GM19467 (cell line): ENCODE data around the gene MB21D2.
"Not testable (repeated sequence)": the region's sequence is repeated elsewhere in the genome, so short reads cannot be mapped to it uniquely, and the experiment has no call there.

Experiments used
- ATAC-seq: cut with Tn5 transposase; IDR thresholded peaks from one replicate; pipeline ENCODE4 v1.9.1; 2021; ENCODE audit warnings: mild to moderate bottlenecking, moderate library complexity; ENCODE audit not compliant: unreplicated experiment

Gene MB21D2

GRCh38 chr3:192812743-192813383 is 104.8 kb downstream of the MB21D2 start:
- no peak for ATAC-seq

GRCh38 chr3:192805711-192806110 is 111.9 kb downstream of the MB21D2 start:
- ATAC-seq = no peak

GRCh38 chr3:192804502-192804901 is 113.2 kb downstream of the MB21D2 start:
- ATAC-seq = no peak

GRCh38 chr3:192802957-192803899 is 114.4 kb downstream of the MB21D2 start:
- ATAC-seq = no peak

DNA sequence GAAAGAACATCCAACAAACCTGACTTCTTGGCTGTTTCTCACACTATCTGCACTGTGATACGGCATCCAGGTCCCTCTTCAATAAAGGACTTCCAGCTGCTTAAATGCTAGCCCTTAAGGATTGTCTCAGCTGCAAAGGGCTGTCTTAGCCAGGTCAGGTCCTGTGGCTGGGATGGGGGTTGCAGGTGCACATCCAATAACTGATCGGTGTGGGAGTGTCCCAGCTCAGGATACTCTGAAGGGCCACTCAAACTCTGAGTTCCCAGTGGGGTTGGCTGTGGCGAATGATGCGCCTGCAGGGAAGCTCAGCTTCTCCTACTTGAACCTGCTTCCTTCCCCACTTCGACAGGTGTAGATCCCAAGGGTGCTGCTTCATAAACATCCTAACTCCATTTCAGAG is 115.7 kb downstream of the MB21D2 start:
- no peak for ATAC-seq

- no peak for ATAC-seq
These were observed 117.9 kb downstream of the MB21D2 start for GRCh38 chr3:192799721-192800120.

- no peak for ATAC-seq
These were observed 122.6 kb downstream of the MB21D2 start for GRCh38 chr3:192795021-192795420.

DNA sequence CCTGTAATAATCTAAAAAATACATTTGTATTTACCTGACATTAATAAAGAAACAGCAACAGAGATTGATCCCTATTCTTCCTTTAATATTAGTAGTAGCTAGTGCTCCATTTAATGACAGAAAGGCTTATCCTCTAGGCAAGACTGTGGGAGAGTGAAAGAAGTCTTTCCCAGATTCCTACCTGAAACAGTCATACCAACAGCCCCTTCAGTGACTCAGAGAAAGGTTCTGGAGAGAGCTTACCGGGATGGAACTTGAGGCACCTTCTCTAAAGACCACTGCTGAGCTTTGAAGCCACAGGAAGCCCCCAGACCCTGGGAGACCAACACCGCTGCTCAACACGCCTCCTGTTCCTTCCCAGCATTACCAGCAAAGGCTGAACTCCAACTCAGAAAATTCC is 123.4 kb downstream of the MB21D2 start:
- no peak for ATAC-seq

DNA sequence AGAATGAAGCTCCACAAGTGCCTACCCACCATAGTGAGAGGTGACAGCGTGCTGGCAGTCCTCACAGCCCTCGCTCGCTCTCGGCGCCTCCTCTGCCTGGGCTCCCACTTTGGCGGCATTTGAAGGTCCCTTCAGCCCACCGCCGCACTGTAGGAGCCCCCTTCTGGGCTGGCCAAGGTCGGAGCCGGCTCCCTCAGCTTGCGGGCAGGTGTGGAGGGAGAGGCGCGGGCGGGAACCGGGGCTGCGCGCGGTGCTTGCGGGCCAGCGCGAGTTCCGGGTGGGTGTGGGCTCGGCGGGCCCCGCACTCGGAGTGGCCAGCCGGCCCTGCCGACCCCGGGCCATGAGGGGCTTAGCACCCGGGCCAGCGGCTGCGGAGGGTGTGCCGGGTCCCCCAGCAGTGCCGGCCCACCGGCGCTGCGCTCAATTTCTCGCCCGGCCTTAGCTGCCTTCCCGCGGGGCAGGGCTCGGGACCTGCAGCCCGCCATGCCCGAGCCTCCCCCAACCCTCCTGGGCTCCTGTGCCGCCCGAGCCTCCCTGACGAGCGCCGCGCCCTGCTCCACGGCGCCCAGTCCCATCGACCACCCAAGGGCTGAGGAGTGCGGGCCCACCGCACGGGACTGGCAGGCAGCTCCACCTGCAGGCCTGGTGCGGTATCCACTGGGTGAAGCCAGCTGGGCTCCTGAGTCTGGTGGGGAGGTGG is 128.7 kb downstream of the MB21D2 start:
- ATAC-seq = not testable (repeated sequence)

- no peak for ATAC-seq
These were observed 139.1 kb downstream of the MB21D2 start for GRCh38 chr3:192778508-192778907.

DNA sequence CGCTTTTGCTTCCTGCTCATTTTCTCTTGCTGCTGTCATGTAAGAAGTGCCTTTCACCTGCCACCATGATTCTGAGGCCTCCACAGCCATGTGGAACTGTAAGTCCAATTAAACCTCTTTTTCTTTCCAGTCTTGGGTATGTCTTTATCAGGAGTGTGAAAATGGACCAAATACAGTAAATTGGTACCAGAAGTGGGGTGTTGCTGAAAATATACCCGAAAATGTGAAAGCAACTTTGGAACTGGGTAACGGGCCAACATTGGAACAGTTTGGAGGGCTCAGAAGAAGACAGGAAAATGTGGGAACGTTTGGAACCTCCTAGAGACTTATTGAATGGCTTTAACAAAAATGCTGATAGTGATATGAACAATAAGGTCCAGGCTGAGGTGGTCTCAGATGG is 143.3 kb downstream of the MB21D2 start:
- not testable (repeated sequence) for ATAC-seq

- ATAC-seq = no peak
These were observed 145.3 kb downstream of the MB21D2 start for GRCh38 chr3:192772240-192772894.

- no peak for ATAC-seq
These were observed 159.0 kb downstream of the MB21D2 start for GRCh38 chr3:192758654-192759053.

GRCh38 chr3:192751148-192751547 is 166.5 kb downstream of the MB21D2 start:
- no peak for ATAC-seq

- ATAC-seq = no peak
These were observed 167.5 kb downstream of the MB21D2 start for GRCh38 chr3:192750201-192750600.

DNA sequence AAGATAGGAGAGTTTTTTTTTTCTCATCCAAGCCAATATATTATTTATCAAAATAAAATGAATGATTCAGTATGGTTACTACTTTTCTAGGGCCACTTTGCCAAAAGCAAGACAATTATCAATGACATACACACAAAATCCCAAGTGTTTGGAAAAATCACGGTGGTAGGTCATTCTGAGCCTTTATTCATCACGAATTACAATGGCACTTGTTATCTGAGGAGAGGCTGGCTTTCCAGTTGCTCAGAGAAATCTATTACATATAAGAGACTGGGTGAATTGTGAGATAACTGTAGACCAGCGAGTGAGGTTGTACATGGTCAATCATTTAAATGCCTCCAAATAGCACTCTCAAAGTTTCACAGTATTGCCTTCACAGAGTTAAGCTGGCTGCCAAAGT is 169.9 kb downstream of the MB21D2 start:
- no peak for ATAC-seq

DNA sequence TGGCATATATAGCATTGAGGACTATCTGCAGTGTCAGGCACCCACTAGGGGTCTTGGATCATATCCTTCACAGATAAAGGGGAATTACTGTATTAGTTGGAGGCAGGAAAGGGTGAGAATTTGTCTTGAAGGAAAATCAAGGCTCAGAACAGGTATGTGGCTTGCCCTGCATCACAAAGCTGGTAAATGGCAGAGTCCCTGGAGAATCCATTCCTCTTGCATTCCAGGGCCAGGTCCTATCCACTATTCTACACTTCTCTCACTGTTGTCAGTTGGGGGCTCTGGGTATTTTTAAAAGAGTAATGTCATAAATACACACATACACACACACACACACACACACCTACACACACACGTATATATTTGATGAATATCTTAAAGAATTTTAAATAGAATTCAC is 170.5 kb downstream of the MB21D2 start:
- ATAC-seq = no peak
